Heart left ventricle (tissue), 16 donors: Measurements from ENCODE around the gene VKORC1. TPM values are rescaled to one million over a fixed set of nuclear protein-coding genes. Genes with fewer than 3 reads are reported as not detected.

Experiments
- ATAC-seq, 4 donors: fragments of 200-7000 bp; cut with Tn5 transposase; one replicate each; pipeline ENCODE4 v1.9.1; 2020 to 2022; ENCODE audit warnings: moderate library complexity in 4 of 4, mild to moderate bottlenecking in 3 of 4, moderate number of reproducible peaks in 1 of 4
- DNase-seq, 5 donors: peaks; one replicate each; pipeline ENCODE4 v3.0.0-alpha.2; 2020
- H3K27ac ChIP-seq, 12 donors: fragments of 200-600 bp; sonication (generic) in 4 of 12; one replicate each; pipeline versions ENCODE4 v1.5.0 to v1.8.0; 2016 to 2022; ENCODE audit warnings: mild to moderate bottlenecking in 2 of 12
- H3K27me3 ChIP-seq, 9 donors: fragments of 200-600 bp; sonication (generic) in 2 of 9; one replicate each; pipeline versions ENCODE4 v1.5.1 to v1.8.0; 2016 to 2022; ENCODE audit warnings: mild to moderate bottlenecking in 3 of 9
- H3K36me3 ChIP-seq, 9 donors: fragments of 200-600 bp; sonication (generic) in 2 of 9; one replicate each; pipeline versions ENCODE4 v1.5.0 to v1.8.0; 2018 to 2022; ENCODE audit warnings: mild to moderate bottlenecking in 2 of 9
- H3K4me1 ChIP-seq, 12 donors: fragments of 200-600 bp; sonication (generic) in 4 of 12; one replicate each; pipeline versions ENCODE4 v1.5.0 to v1.8.0; 2016 to 2022; ENCODE audit warnings: mild to moderate bottlenecking in 3 of 12
- H3K4me3 ChIP-seq, 12 donors: fragments of 200-600 bp; sonication (generic) in 4 of 12; one replicate each; pipeline versions ENCODE4 v1.5.0 to v1.8.0; 2017 to 2022; ENCODE audit warnings: mild to moderate bottlenecking in 9 of 12, moderate library complexity in 4 of 12
- H3K9me3 ChIP-seq, 12 donors: fragments of 200-600 bp; sonication (generic) in 4 of 12; one replicate each; pipeline versions ENCODE4 v1.5.0 to v1.8.0; 2016 to 2022; ENCODE audit warnings: mild to moderate bottlenecking in 1 of 12
- CTCF ChIP-seq, 12 donors: fragments of 200-600 bp; sonication (generic) in 4 of 12; IDR thresholded peaks; one replicate each; pipeline versions ENCODE4 v1.5.0 to v1.8.0; 2018 to 2022; ENCODE audit warnings: antibody characterized with exemption in 12 of 12, mild to moderate bottlenecking in 5 of 12
- POLR2A ChIP-seq, 2 donors: fragments of 450-650 bp; IDR thresholded peaks; one replicate each; pipeline ENCODE4 v1.6.1; 2017; ENCODE audit warnings: antibody characterized with exemption in 2 of 2, mild to moderate bottlenecking in 2 of 2, moderate library complexity in 2 of 2
- WGBS, 4 donors: extraction: QIAGEN DNeasy Blood & Tissue Kit in 2 of 4; methylation state at CpG; one replicate each; pipeline versions ENCODE4 v1.1.5 to v1.1.7; 2013 to 2018; 5-methylcytosine and 5-hydroxymethylcytosine counted together
- intact Hi-C, 10 donors: fragments of 100-400 bp; cut with DNase I; formaldehyde crosslinking; loops; one replicate each; pipeline versions ENCODE4 v1.11.1 to v1.14.2; 2022
- polyA plus RNA-seq, 2 donors: library from polyadenylated mRNA; stranded (reverse); fragments of 200-250 nt; gene quantifications; one replicate each; pipeline ENCODE4 v1.2.3, GENCODE V29; 2013
- total RNA-seq, 9 donors: library from RNA; depleted of rRNA in 2 of 9; stranded (reverse); fragments of >200 nt in 2 of 9; fragmentation: NEBNext Ultra II Directional in 3 of 9; extraction: Animal tissue kit (Norgen Biotek cat#: 25700) in 3 of 9; gene quantifications; one replicate each; pipeline versions ENCODE4 v1.1.0 to v1.2.4, GENCODE V29; 2016 to 2023
- donor health status: ischemic (EF 13 %, LVEDD 7.1; RV severe dilation, severe dysfunction).
- donor health status: healthy with polysubstance abuse.
- donor health status: DM: no; HTN: yes; CAD: no.
- donor health status: DM: no; HTN: no; CAD: no.
- donor health status: ischemic (EF 25% LVEDD 6.9; RV normal size, moderate dysfunction).
- donor health status: ischemic (EF 25% LVEDD 5.7; RV mildly dilated, moderate dysfunction).
- donor health status: healthy.
- donor health status: DM: yes; HTN: yes; CAD: no.
- donor health status: ischemic (EF 35%, LVEDD 5.7; RV mildly dilated, moderate dysfunction).
- donor health status: nonischemic (EF 11% LVEDD 7.7; RV severe dilation, severe dysfunction).
- donor health status: DM: yes; HTN: yes; CAD: no.
- donor health status: PGD.
- donor health status: ischemic (EF 29% LVEDD 5.4; RV normal size, mild dysfunction).
- donor health status: nonischemic (EF 23%, LVEDD 6.1; RV moderate dilation, normal function).

The VKORC1 gene
- total and polyA plus RNA-seq, 11 donors, result 25.9 to 134 (median 42.0) TPM

- H3K27me3 ChIP-seq, result no peaks in the 10 kb centered on the region
- no peak for TF ChIP-seq CTCF (IDR thresholded peaks at IDR 0.05)
- TF ChIP-seq POLR2A (IDR thresholded peaks at IDR 0.05), result no peak
- DNase-seq (no peak), ATAC-seq (no peak)
- peaks cover 4 to 31% (median 26%) of the 10 kb centered on the region in 9 donors for H3K36me3 ChIP-seq
- WGBS, 4 donors, result 25 to 37% (median 32%) methylated on average over 18 of the region's 18 CpGs
- no peaks in the 10 kb centered on the region for H3K9me3 ChIP-seq
- no peak overlapping the region for H3K27ac ChIP-seq
- peaks cover 0 to 43% (median 14%) of the 10 kb centered on the region in 12 donors for H3K4me1 ChIP-seq
- H3K4me3 ChIP-seq, result no peak overlapping the region
- intact Hi-C loops, result no loop called here
Measured at GRCh38 chr16:31134625-31135534, 40.3 kb upstream of the VKORC1 start.

GRCh38 chr16:31134091-31134571 is 39.5 kb upstream of the VKORC1 start:
- no peak for DNase-seq
- WGBS, 4 donors, result 18 to 28% (median 21%) methylated on average over 5 of the region's 5 CpGs
- ATAC-seq, result no peak

GRCh38 chr16:31133046-31133501 is 38.5 kb upstream of the VKORC1 start:
- DNase-seq (no peak), ATAC-seq (no peak)
- TF ChIP-seq POLR2A (IDR thresholded peaks at IDR 0.05) (no peak), CTCF (IDR thresholded peaks at IDR 0.05) (no peak)
- peaks cover 4 to 46% (median 42%) of the 10 kb centered on the region in 9 donors for H3K36me3 ChIP-seq
- H3K4me1 ChIP-seq, result peaks cover 0 to 48% (median 16%) of the 10 kb centered on the region in 12 donors
- intact Hi-C loops, result no loop called here
- H3K27ac ChIP-seq, result no peak overlapping the region
- H3K27me3 ChIP-seq, result no peaks in the 10 kb centered on the region
- H3K9me3 ChIP-seq, result no peaks in the 10 kb centered on the region
- H3K4me3 ChIP-seq, result no peak overlapping the region
- 74 to 94% (median 91%) methylated on average over 5 to 6 of the region's 6 CpGs for WGBS, 4 donors

More at GRCh38 chr16:31134091-31134571, 39.5 kb upstream of the VKORC1 start:
- no peak for TF ChIP-seq CTCF (IDR thresholded peaks at IDR 0.05)
- TF ChIP-seq POLR2A (IDR thresholded peaks at IDR 0.05), result no peak
- H3K27me3 ChIP-seq, result no peaks in the 10 kb centered on the region
- intact Hi-C loops, result no loop called here
- H3K4me1 ChIP-seq, result peaks cover 0 to 48% (median 15%) of the 10 kb centered on the region in 12 donors
- no peak overlapping the region for H3K4me3 ChIP-seq
- peaks cover 4 to 37% (median 33%) of the 10 kb centered on the region in 9 donors for H3K36me3 ChIP-seq
- H3K9me3 ChIP-seq, result no peaks in the 10 kb centered on the region
- no peak overlapping the region for H3K27ac ChIP-seq

- no peak for TF ChIP-seq POLR2A (IDR thresholded peaks at IDR 0.05)
- TF ChIP-seq CTCF (IDR thresholded peaks at IDR 0.05), result no peak
- 89 to 96% (median 92%) methylated on average over 8 to 20 of the region's 20 CpGs for WGBS, 4 donors
- peaks cover 6 to 52% (median 48%) of the 10 kb centered on the region in 9 donors for H3K36me3 ChIP-seq
- H3K4me1 ChIP-seq, result peaks cover 0 to 54% (median 17%) of the 10 kb centered on the region in 12 donors
- H3K27ac ChIP-seq, result no peak overlapping the region
- ATAC-seq, result no peak
- H3K4me3 ChIP-seq, result no peak overlapping the region
- no peaks in the 10 kb centered on the region for H3K9me3 ChIP-seq
- no peaks in the 10 kb centered on the region for H3K27me3 ChIP-seq
- DNase-seq, result no peak
- intact Hi-C loops, result no loop called here
Measured at GRCh38 chr16:31132303-31132979, 37.8 kb upstream of the VKORC1 start.
